Stimulated activated memory B cell treated with anti-CD40 and anti-IgM and Interleukin-4, amounts not matched to agents 10 μg/mL and 1 μg/mL and 100 μg/mL, for 72 hours (primary cell): ENCODE measurements around the gene JAZF1.
A peak's percentile ranks its signal among the peaks of the same experiment; 100 is the strongest.

ENCODE experiments used
- ATAC-seq: fragments of 150-1000 bp; cut with Tn5 transposase; 2 replicates; pipeline ENCODE4 v1.10.0; 2021
- H3K27ac Mint-ChIP-seq: one replicate; pipeline ENCODE4 v1.8.0; 2022; ENCODE audit warnings: mild to moderate bottlenecking, mixed read lengths
- H3K27me3 Mint-ChIP-seq: one replicate; pipeline ENCODE4 v1.8.0; 2022; ENCODE audit warnings: mixed read lengths
- H3K36me3 Mint-ChIP-seq: one replicate; pipeline ENCODE4 v1.8.0; 2022; ENCODE audit warnings: mixed read lengths
- H3K4me1 Mint-ChIP-seq: one replicate; pipeline ENCODE4 v1.8.0; 2022; ENCODE audit warnings: mixed read lengths
- H3K4me3 Mint-ChIP-seq: one replicate; pipeline ENCODE4 v1.8.0; 2022; ENCODE audit warnings: mild to moderate bottlenecking, moderate library complexity, mixed read lengths
- H3K9me3 Mint-ChIP-seq: one replicate; pipeline ENCODE4 v1.8.0; 2022; ENCODE audit warnings: mixed read lengths

JAZF1 gene

DNA sequence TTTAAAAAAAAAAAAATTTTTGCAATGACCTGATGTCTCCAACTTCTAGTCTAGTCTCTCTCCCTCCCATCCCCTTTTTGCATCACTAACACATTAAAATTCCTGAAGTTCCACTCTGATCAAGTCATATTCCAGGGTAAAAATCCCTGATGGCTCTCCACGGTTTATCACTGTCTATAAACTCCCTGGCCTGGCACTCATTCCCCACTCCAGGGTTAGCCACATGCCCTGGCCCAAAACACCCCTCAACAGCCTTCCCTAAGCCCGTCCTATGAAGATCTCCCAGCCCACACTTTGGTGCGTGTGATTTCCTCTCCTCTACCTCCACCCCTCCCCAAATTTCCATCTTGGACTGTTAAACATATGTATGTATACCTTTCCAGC lies 125.4 kb downstream of the JAZF1 start:
- H3K27me3 Mint-ChIP-seq: no peaks in the 10 kb centered on the region
- peaks cover 50% of the 10 kb centered on the region for H3K4me1 Mint-ChIP-seq
- no peak overlapping the region for H3K4me3 Mint-ChIP-seq
- peaks cover 4% of the 10 kb centered on the region for H3K9me3 Mint-ChIP-seq
- no peak for ATAC-seq
- H3K36me3 Mint-ChIP-seq: peaks cover 24% of the 10 kb centered on the region
- H3K27ac Mint-ChIP-seq: no peak overlapping the region

GRCh38 chr7:28054531-28055160 lies 125.9 kb downstream of the JAZF1 start:
- H3K4me1 Mint-ChIP-seq: peaks cover 48% of the 10 kb centered on the region
- no peak overlapping the region for H3K27ac Mint-ChIP-seq
- no peaks in the 10 kb centered on the region for H3K27me3 Mint-ChIP-seq
- no peak overlapping the region for H3K4me3 Mint-ChIP-seq
- H3K36me3 Mint-ChIP-seq: peaks cover 22% of the 10 kb centered on the region
- peaks cover 2% of the 10 kb centered on the region for H3K9me3 Mint-ChIP-seq
- no peak for ATAC-seq

DNA sequence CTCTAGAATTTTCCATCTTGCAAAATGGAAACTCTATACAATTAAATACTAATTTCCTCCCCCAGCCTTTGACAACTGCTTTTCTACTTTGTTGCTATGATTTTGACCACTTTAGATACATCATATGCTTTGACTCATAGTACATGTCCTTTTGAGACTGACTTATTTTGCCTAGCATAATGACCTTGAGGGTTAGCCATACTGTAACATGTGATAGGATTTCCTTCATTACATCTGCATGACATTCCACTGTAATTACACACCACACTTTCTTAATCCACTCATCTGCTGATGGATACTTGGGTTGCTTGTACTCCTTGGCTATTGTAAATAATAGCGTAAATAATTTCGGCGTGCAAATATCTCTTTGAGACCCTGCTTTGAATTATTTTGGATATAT lies 127.7 kb downstream of the JAZF1 start:
- Mint-ChIP-seq H3K9me3 (no peaks in the 10 kb centered on the region), H3K4me3 (no peak overlapping the region), H3K36me3 (peaks cover 29% of the 10 kb centered on the region), H3K27me3 (no peaks in the 10 kb centered on the region), H3K4me1 (peaks cover 42% of the 10 kb centered on the region), H3K27ac (no peak overlapping the region)
- no peak for ATAC-seq

- no peaks in the 10 kb centered on the region for H3K27me3 Mint-ChIP-seq
- ATAC-seq: no peak
- H3K4me3 Mint-ChIP-seq: no peak overlapping the region
- no peak overlapping the region for H3K27ac Mint-ChIP-seq
- H3K4me1 Mint-ChIP-seq: peaks cover 20% of the 10 kb centered on the region
- H3K36me3 Mint-ChIP-seq: peaks cover 30% of the 10 kb centered on the region
- no peaks in the 10 kb centered on the region for H3K9me3 Mint-ChIP-seq
These were observed 131.9 kb downstream of the JAZF1 start for GRCh38 chr7:28048694-28049093.

DNA sequence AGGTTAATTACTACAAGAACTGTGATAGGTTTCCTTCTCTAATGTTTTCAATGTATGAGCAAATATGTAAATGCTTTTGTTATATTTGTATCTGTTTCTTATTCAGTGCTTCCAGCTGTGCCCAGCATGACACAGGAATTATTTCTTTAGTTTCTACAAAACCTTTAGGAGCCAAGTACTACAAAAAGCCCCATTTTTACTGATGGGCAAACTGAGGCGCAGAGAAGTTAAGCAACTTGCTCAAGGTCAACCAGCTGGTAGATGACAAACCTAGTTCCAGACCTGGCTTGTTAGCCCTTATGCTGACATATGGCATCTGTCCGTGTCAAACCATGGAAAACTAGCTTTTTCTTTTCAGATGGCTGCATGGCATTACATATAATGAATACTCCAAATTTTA lies 134.6 kb downstream of the JAZF1 start:
- H3K27ac Mint-ChIP-seq: no peak overlapping the region
- H3K36me3 Mint-ChIP-seq: peaks cover 28% of the 10 kb centered on the region
- H3K4me1 Mint-ChIP-seq: peaks cover 6% of the 10 kb centered on the region
- H3K27me3 Mint-ChIP-seq: no peaks in the 10 kb centered on the region
- no peak for ATAC-seq
- H3K4me3 Mint-ChIP-seq: no peak overlapping the region
- H3K9me3 Mint-ChIP-seq: no peaks in the 10 kb centered on the region

GRCh38 chr7:28045592-28045991 lies 135.0 kb downstream of the JAZF1 start:
- no peak overlapping the region for H3K4me3 Mint-ChIP-seq
- no peaks in the 10 kb centered on the region for H3K27me3 Mint-ChIP-seq
- no peak for ATAC-seq
- H3K9me3 Mint-ChIP-seq: no peaks in the 10 kb centered on the region
- H3K4me1 Mint-ChIP-seq: peaks cover 6% of the 10 kb centered on the region
- H3K36me3 Mint-ChIP-seq: peaks cover 28% of the 10 kb centered on the region
- no peak overlapping the region for H3K27ac Mint-ChIP-seq

DNA sequence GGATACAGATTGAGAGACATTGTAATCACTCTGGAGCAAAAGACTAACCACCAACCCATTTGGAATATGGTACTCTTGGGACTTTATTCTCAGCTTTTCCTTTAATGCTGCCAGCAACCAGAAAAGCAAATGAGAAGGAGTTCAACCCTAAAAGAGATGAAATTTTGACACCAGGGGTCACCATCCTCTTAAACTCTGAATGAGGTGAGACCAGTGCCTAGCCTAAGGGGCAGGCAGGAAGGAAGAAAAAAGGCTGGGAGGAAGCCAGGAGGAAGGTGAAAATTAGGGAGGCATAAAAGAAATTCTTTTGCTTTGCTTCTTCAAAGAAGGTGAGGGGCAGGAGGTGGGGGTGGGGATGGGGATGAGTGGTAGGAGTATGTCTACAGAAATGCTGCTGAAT lies 135.8 kb downstream of the JAZF1 start:
- Mint-ChIP-seq H3K4me1 (peaks cover 12% of the 10 kb centered on the region), H3K36me3 (peaks cover 28% of the 10 kb centered on the region), H3K9me3 (no peaks in the 10 kb centered on the region), H3K4me3 (no peak overlapping the region), H3K27ac (no peak overlapping the region), H3K27me3 (no peaks in the 10 kb centered on the region)
- ATAC-seq: no peak

GRCh38 chr7:28042721-28043120 lies 137.9 kb downstream of the JAZF1 start:
- Mint-ChIP-seq H3K27me3 (no peaks in the 10 kb centered on the region), H3K4me3 (no peak overlapping the region), H3K4me1 (peaks cover 24% of the 10 kb centered on the region), H3K36me3 (peaks cover 16% of the 10 kb centered on the region), H3K9me3 (no peaks in the 10 kb centered on the region), H3K27ac (no peak overlapping the region)
- no peak for ATAC-seq

DNA sequence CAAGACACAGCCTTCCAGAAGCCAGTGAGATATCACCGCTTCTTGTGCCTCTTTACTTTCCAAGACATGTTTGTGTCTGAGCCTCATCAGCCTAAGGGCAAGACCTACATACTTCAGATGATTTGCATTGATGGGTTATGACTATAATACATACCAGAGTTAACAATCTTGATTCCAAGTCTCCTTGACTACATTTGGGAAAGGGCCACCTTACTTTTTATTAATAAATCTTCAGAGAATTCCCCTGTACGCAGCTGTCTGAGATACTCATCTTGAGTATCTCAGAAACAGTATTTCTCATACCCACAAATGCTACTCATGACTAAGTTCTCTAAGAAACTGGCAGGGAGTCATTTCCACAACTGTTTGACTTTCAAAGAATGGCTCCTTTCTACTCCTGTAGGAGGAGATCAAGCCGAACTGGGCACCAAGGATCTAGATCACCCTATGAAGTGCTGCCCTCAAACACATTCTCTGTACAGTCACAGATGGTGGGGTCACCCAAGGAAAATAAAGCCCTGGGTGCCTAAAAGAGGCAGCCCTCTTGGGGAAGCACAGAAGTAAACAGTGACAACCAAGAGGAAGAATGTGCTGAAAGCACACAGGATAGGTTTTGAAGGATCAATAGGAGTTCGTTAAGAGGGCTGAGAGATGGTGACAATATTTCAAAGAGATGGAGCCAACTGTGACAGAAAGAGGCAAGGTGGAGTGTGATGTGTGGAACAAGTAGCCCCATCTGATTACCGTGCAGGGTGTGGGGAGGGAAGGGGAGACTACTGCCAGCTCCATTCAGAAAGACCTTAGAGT lies 138.9 kb downstream of the JAZF1 start:
- Mint-ChIP-seq H3K27ac (no peak overlapping the region), H3K9me3 (no peaks in the 10 kb centered on the region), H3K4me1 (peaks cover 34% of the 10 kb centered on the region), H3K4me3 (no peak overlapping the region), H3K36me3 (peaks cover 16% of the 10 kb centered on the region), H3K27me3 (no peaks in the 10 kb centered on the region)
- no peak for ATAC-seq

DNA sequence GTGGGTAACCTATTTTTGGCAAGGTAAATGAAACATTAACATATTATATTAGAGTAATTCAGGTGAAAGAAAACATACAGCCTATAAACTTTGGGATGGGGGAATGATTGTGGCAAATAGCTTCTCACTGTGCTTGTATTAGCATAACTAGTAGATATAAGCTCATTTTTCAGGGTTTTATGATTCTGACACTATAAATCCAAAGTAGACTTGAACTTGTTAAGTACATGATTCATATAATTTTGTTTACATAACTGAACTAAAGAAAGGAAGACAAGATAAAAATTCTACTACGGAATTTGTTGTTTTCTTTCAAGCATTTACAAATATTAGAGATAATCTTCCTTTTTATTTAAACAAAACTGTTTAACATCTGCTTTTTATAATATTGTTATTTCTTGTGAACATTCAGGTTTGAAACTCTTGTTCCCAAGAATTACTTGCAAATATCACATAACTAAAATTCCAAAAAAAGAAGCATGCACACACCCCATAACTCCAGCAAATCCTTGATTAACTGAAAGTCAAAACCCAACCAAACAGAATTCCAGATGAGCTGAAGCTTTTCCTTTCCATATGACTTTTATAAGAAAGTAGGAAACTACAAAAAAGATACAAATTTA lies 142.3 kb downstream of the JAZF1 start:
- no peaks in the 10 kb centered on the region for H3K27me3 Mint-ChIP-seq
- no peaks in the 10 kb centered on the region for H3K9me3 Mint-ChIP-seq
- H3K36me3 Mint-ChIP-seq: peaks cover 6% of the 10 kb centered on the region
- H3K4me3 Mint-ChIP-seq: no peak overlapping the region
- no peak overlapping the region for H3K27ac Mint-ChIP-seq
- peaks cover 43% of the 10 kb centered on the region for H3K4me1 Mint-ChIP-seq
- ATAC-seq: no peak

DNA sequence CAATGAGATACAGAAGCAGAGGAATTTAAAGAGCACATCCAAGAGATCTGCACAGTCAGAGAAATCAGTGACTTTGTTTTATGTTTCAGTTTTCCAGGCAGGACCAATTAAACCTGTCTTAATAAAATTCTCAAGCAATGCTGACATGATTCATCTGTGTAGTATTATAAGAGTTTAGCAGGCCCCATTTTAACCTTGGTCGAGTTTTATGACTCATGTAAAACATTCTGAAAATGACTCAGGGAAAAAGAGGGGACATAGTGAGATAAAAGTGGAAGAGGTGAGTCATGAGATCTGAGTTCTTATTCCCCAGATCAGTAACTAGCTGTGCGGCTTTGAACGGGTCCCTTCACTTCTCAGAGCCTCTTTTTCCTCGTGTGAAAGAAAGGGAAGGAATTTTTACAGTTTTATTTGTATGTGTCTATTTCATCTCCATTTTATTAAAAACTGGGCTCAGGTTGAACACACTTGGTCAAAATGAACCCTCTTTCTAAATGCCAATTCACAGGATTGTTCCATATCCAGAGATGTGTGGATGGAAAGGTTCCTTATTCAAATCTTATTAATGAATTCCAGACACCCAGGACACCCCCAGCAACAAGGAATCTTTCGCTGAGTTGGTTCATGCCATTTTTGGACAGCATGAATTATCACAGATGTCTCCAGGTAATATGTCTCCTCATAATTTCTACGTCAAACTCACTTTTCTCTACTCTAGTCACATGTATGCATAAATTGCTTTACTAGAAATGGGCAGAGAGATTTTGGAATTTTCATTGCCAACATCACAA lies 143.2 kb downstream of the JAZF1 start:
- H3K4me1 Mint-ChIP-seq: peaks cover 51% of the 10 kb centered on the region
- peaks cover 6% of the 10 kb centered on the region for H3K36me3 Mint-ChIP-seq
- no peak overlapping the region for H3K4me3 Mint-ChIP-seq
- H3K27me3 Mint-ChIP-seq: no peaks in the 10 kb centered on the region
- H3K27ac Mint-ChIP-seq: peak overlapping the region; percentile 38
- no peaks in the 10 kb centered on the region for H3K9me3 Mint-ChIP-seq
- ATAC-seq: peak; percentile 86

DNA sequence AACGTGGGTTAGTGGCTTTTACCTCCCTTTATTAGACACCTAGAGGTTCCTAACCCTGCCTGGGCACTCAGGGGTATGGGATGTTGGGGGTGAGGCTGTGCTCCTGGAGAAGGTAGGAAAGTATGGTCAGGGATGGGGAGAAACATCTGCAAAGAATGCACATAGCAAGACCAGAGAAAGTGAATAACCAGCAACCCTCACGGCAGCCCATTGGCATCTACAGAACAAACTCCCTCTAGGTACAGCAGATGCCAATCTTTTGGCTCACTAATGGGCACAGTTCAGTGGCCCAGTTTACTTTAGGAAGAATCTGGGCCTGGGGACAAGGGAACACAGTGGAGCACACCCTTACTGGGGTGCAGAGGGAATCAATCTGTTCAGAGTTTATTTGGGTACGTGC lies 143.9 kb downstream of the JAZF1 start:
- H3K27me3 Mint-ChIP-seq: no peaks in the 10 kb centered on the region
- peaks cover 47% of the 10 kb centered on the region for H3K4me1 Mint-ChIP-seq
- H3K27ac Mint-ChIP-seq: peak overlapping the region; percentile 38
- no peak for ATAC-seq
- H3K36me3 Mint-ChIP-seq: peaks cover under 1% of the 10 kb centered on the region
- H3K9me3 Mint-ChIP-seq: no peaks in the 10 kb centered on the region
- no peak overlapping the region for H3K4me3 Mint-ChIP-seq

DNA sequence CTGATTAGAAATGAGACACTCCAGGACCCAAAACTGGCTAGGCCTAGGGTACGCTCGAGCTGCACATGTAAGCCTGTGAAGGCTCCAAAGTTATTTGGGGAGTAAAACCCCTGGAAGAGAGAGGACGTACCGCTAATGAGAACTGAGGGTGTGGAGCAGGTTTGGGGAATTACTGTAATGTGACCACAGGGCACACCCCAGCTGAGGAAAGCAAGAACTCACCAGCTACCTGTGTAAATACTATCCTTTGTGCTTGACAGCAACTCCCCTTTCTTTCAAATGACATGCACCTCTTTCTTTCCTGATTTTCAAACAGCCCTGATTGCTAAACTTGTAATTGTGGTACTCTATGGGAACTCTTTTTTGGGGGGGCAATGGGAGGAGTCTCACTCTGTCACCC lies 147.2 kb downstream of the JAZF1 start:
- Mint-ChIP-seq H3K4me1 (peaks cover 48% of the 10 kb centered on the region), H3K27ac (no peak overlapping the region), H3K4me3 (no peak overlapping the region), H3K27me3 (no peaks in the 10 kb centered on the region), H3K9me3 (no peaks in the 10 kb centered on the region), H3K36me3 (peaks cover 9% of the 10 kb centered on the region)
- ATAC-seq: no peak

GRCh38 chr7:28032738-28033380 lies 147.7 kb downstream of the JAZF1 start:
- no peak overlapping the region for H3K4me3 Mint-ChIP-seq
- peaks cover 44% of the 10 kb centered on the region for H3K4me1 Mint-ChIP-seq
- H3K27me3 Mint-ChIP-seq: no peaks in the 10 kb centered on the region
- ATAC-seq: no peak
- no peaks in the 10 kb centered on the region for H3K9me3 Mint-ChIP-seq
- H3K36me3 Mint-ChIP-seq: peaks cover 9% of the 10 kb centered on the region
- H3K27ac Mint-ChIP-seq: no peak overlapping the region

DNA sequence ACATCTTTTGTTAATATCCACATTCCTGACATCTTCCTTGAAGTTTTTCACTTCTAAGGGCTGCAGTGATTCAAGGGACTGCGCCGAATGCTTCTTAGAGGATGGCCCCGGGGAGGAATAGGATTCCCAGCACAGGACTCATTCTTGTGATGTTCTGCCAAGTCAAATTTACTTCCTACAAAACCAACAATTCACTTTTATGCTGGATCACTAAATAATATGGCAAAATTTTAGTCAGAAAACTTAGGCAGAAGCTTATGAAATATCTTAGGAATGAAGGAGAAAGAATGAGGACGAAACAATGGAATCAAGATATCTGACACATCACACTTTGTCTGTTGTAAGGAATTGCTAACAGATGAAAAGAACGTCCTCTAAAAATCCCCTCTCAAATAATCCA lies 151.5 kb downstream of the JAZF1 start:
- Mint-ChIP-seq H3K36me3 (peaks cover 9% of the 10 kb centered on the region), H3K4me1 (peaks cover 41% of the 10 kb centered on the region), H3K4me3 (no peak overlapping the region), H3K27ac (no peak overlapping the region), H3K9me3 (no peaks in the 10 kb centered on the region), H3K27me3 (no peaks in the 10 kb centered on the region)
- ATAC-seq: no peak
